GM12875 (cell line): ENCODE results near the gene SPART.
"Not testable (repeated sequence)": the region's sequence is repeated elsewhere in the genome, so short reads cannot be mapped to it uniquely, and the experiment has no call there.

ENCODE experiments used
- H3K4me3 ChIP-seq: one replicate; pipeline ENCODE4 v1.5.1; 2011; ENCODE audit warnings: low read depth, low read length, control low read depth
- TF ChIP-seq, protein P1 (sequence below): IDR thresholded peaks from 2 replicates; pipeline ENCODE4 v1.5.1; 2011; ENCODE audit warnings: low read depth, mild to moderate bottlenecking, control low read depth, inconsistent platforms, low read length, moderate library complexity, borderline replicate concordance; ENCODE audit not compliant: insufficient read depth

The SPART gene

DNA sequence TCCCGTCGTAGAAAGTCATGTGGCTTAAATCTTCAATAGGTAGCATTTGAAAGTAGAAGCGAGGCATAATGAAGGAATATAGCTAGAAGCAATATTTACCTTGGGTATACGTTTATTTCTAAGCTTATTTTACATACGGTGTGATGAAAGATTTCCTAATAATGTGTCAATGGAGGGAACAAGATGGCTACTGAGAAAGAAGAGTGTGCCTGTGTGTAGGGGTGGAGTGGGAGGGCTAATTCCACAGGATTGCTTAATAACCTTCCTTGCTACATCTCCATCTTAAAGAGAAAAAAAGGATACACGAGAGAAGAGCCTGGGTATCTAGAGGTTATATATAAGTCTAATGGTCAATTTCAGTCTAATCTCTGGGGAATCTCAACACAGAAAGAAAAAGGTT is 2.0 kb downstream of the SPART start:
- TF ChIP-seq, protein P1, sequence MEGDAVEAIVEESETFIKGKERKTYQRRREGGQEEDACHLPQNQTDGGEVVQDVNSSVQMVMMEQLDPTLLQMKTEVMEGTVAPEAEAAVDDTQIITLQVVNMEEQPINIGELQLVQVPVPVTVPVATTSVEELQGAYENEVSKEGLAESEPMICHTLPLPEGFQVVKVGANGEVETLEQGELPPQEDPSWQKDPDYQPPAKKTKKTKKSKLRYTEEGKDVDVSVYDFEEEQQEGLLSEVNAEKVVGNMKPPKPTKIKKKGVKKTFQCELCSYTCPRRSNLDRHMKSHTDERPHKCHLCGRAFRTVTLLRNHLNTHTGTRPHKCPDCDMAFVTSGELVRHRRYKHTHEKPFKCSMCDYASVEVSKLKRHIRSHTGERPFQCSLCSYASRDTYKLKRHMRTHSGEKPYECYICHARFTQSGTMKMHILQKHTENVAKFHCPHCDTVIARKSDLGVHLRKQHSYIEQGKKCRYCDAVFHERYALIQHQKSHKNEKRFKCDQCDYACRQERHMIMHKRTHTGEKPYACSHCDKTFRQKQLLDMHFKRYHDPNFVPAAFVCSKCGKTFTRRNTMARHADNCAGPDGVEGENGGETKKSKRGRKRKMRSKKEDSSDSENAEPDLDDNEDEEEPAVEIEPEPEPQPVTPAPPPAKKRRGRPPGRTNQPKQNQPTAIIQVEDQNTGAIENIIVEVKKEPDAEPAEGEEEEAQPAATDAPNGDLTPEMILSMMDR = no peak
- H3K4me3 ChIP-seq = no peak overlapping the region

- TF ChIP-seq, protein P1 = no peak
- H3K4me3 ChIP-seq = no peak overlapping the region
Measured at GRCh38 chr13:36343766-36344165, 2.4 kb downstream of the SPART start.

GRCh38 chr13:36342715-36343114 is 3.5 kb downstream of the SPART start:
- TF ChIP-seq, protein P1 = no peak
- no peak overlapping the region for H3K4me3 ChIP-seq

GRCh38 chr13:36341718-36342117 is 4.5 kb downstream of the SPART start:
- TF ChIP-seq, protein P1 = no peak
- H3K4me3 ChIP-seq = no peak overlapping the region

DNA sequence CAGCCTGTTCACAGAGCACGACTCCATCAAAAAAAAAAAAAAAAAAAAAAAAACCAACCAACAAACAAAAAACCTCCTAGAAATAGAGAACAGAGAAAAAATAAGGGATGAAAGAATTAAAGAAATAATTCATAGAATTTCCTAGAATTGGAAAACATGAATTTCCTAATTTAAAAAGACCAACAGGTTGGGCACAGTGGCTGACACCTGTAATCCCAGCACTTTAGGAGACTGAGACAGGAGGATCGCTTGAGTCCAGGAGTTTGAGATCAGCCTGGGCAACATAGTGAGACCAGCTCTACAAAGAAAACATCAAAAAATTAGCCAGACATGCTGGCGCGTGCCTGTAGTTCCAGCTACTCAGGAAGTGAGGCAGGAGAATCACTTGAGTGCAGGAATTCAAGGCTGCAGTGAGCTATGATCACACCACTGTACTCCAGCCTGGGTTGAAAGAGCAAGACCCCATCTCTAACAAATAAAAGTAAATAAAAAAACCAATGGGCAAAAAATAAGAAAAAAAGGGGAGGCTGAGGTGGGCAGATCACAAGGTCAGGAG is 6.5 kb downstream of the SPART start:
- TF ChIP-seq, protein P1 = no peak
- H3K4me3 ChIP-seq = no peak overlapping the region

DNA sequence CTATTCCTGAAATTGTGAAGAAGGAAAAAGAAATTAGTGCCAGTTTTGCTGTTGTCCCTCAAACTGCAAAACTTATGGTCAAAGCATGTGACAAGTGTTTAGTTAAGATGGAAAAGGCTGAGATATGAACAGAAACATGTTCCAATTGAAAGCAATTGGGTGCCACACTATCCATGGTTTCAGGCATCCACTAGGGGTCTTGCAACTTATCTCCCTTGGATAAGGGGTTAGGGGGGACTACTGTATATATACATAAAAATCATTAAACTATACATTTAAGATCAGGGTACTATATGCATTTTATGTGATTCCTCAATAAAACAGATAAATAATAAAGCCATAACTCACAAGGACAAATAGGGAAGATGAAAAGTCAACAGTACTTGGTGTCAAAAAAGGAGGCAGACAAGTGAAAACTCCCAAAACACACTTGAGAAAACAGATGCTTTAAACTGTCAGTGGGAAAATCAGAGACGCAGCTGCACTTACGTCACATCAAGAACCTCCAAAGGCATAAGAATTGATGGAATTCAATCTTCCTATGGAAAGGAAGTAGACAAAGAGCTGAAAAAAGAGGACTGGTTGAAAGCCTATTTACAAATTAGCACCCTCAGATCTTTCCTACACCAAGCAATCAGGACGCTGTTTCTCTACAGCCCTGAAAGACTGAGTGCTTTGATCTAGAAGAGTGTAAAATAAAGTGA is 8.1 kb downstream of the SPART start:
- TF ChIP-seq, protein P1 = no peak

GRCh38 chr13:36332986-36333385 is 13.2 kb downstream of the SPART start:
- TF ChIP-seq, protein P1 = no peak

More for the DNA sequence above, 8.1 kb downstream of the SPART start:
- no peak overlapping the region for H3K4me3 ChIP-seq

DNA sequence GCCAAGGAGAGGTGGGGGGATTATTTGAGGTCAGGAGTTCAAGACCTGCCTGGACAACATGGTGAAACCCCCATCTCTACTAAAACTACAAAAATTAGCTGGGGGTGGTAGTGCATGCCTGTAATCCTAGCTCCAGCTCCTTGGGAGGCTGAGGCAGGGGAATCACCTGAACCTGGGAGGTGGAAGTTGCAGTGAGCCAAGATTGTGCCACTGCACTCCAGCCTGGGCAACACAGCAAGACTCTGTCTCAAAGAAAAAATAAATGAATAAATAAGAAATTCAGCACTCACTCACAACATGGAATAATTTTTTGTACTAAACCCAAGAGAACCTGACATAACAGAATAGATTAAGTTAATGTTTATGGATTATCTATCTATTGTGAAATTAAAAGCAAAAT is 13.9 kb downstream of the SPART start:
- not testable (repeated sequence) for H3K4me3 ChIP-seq

More at GRCh38 chr13:36332986-36333385, 13.2 kb downstream of the SPART start:
- H3K4me3 ChIP-seq = no peak overlapping the region
